Right forelimb (tissue), 1 donor: ENCODE measurements around the gene ACOXL.
"Not testable (repeated sequence)": the region's sequence is repeated elsewhere in the genome, so short reads cannot be mapped to it uniquely, and the experiment has no call there.

Experiments used
- DNase-seq: peaks from one replicate; pipeline ENCODE4 v3.0.0-alpha.2; 2018

Gene ACOXL

DNA sequence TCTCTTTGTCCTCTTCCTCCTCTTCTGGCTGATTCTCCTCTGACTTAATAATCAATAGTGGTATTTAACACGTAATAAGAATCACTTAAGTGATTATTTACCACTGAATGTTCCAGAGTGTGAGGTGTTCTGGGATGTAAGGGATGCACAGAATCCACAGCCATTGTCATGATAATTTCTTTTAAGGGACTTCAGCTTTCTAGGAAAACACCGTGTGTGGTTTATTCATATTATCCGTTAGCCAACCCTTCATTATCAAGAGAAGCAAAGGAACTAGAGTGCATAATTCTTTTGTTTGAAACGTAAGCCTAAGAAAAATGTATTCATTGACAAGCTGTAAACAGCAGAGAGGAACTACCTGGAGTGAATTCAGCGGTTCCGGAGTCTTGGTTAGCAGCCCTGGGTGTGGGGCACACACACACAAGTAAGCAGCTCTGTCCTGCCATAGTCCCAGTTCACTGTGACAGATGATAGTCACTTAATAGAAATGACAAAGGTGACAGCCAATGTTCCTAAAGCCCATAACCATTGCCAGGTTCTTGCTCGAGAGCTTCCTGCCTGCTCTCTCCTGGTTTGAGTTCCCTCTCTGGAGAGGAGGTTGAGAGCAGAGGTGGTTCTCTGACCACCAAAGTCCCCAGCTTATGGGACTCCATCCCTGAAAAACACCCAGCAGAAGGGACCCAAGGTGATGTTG is 101.9 kb downstream of the ACOXL start:
- DNase-seq, result no peak

GRCh38 chr2:110836671-110837070 is 104.3 kb downstream of the ACOXL start:
- DNase-seq, result no peak

DNA sequence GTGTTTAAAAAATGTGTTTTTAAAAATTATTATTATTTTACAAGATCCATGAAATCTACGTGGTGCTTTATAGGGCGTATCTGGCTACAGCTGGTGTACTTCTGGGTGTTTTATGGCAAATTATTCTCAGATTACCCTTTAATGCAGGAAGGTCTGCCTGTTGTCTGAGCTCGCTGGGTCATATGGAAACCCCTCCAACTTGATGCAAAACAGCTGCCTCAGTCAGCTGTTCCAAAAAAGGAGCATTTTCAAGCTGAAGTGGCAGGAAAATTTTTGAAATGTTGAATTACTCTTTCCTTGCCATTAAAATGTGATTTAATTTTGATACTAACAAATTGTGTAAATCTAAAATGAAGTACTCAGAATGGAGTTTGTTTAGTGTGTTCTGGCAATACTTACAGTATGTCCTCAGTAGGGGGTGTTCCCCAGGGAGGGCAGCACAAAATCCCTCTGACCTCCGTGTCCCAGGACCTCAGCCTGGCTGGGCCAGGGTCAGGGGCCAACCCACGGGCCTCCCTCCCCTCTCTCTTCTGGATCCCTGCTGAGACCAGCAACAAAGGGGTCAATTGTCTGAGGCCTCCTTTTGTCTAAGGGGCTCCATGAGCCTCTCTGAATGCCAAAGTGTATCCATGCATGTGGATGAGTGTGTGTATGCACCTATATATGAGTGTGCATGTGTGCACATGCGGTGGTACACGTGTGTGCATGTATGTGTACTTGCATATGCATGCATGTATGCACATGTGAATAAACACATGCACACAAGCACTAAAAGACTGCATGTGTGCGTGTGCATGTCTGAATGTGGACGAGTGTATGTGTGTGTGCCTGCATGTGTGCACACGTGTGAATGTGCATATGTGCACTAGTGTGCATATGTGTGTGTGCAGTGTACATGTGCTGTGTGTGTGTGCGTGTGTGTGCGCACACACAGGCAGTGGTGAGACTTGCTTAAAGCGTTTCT is 105.4 kb downstream of the ACOXL start:
- no peak for DNase-seq

- no peak for DNase-seq
These were observed 106.4 kb downstream of the ACOXL start for GRCh38 chr2:110838657-110839384.

DNA sequence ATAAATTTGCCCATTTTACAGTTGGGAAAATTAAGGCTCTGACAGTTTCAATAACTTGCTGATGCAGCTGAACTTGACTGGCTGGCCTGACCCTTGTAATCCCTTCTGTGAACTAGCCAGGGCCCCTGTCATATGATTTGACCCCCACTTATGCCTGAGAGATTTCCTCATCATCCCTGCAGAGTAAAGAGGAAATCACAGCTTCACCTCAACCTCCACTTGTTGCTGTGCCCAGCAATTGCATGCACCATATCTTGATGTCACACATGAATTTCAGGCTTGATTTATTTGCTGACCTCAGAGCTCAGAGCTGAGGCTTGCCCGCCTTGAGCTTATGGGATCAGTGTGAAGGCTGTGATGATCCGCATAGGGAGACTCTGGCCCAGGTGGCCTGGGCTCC is 108.1 kb downstream of the ACOXL start:
- DNase-seq, result no peak

GRCh38 chr2:110842048-110842447 is 109.7 kb downstream of the ACOXL start:
- no peak for DNase-seq

GRCh38 chr2:110843496-110843895 is 111.1 kb downstream of the ACOXL start:
- DNase-seq, result no peak

- no peak for DNase-seq
These were observed 111.7 kb downstream of the ACOXL start for GRCh38 chr2:110843959-110844510.

DNA sequence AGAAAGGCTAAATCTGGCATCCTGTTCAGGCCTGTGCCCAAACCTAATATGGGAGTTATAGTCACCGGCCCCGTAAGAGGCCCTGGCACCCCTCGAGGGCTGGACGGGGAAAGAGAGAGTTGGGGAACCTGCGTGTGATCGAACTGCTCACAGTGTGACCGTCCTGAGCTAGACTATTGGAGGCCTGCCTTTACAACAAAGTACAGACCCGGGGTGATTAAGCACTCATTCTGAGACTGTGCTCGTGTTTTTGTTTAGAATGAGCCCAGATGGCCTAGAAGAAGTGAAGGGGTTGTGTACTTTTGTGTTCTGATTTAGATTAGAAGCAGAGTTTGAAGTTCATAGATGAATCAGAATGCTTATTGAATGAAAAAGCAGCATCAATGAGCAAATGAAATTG is 115.3 kb downstream of the ACOXL start:
- no peak for DNase-seq

DNA sequence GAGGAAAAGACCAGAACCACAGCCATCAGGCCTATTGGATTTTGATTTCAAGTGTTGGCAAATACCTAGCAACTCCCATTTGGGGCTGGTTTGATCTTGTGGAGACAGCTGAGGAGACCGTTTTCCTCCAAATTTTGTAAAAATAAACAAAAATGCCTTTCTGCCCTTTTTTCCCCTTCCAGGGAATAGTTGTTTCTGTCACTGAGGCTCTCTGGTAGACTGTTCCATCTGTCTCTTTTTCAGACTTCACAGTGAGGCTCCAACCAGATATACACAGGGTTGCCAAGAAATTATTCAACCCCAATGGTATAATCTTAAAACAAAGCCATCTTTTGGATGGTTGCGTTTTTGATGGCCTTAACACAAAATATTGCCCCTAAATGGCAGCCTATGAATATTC is 115.7 kb downstream of the ACOXL start:
- no peak for DNase-seq

DNA sequence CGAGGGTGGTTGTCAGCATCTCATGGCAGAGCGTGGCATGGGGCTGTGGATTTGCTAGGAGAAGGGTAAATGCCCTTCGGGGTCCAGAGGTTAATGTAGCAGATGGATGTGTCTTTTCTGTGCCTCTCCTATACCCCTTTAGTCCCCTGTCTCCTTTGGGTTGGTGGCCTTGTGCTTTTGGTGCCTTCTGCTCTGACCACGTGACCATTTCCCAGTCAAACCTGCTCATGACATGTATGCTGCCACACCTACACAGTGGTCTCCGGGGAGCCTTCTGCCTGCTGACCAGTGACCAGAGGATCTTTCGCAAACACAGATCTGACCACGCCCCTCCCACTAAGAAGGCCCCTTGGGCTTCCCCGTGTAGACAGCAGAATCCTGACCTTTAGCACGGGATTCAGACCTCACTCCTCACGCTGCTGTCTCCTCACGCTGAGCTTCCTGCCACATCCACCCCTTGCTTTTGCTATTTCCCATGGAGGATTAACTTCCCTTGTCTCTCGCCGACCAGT is 116.2 kb downstream of the ACOXL start:
- no peak for DNase-seq

- no peak for DNase-seq
These were observed 119.2 kb downstream of the ACOXL start for GRCh38 chr2:110851531-110851930.

DNA sequence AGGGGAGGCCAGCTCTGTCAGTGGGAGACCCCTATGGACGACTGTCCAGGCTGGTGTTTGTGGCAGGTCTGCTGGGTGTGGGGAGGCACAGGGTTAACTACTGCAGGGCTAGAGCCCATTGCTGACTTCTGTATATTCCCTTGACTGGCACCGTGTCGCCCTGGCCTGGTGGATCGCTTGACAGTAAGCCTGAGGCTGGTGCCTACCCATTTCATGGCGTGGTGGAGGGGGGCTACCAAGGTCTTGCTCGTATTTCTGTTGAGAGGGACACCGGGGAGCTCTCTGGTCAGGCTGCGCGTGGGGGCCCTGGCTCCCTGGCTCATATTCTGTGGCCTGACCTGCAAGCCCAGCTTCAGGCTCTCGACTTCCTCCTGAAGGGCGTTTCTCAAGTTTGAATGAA is 119.7 kb downstream of the ACOXL start:
- DNase-seq, result no peak

DNA sequence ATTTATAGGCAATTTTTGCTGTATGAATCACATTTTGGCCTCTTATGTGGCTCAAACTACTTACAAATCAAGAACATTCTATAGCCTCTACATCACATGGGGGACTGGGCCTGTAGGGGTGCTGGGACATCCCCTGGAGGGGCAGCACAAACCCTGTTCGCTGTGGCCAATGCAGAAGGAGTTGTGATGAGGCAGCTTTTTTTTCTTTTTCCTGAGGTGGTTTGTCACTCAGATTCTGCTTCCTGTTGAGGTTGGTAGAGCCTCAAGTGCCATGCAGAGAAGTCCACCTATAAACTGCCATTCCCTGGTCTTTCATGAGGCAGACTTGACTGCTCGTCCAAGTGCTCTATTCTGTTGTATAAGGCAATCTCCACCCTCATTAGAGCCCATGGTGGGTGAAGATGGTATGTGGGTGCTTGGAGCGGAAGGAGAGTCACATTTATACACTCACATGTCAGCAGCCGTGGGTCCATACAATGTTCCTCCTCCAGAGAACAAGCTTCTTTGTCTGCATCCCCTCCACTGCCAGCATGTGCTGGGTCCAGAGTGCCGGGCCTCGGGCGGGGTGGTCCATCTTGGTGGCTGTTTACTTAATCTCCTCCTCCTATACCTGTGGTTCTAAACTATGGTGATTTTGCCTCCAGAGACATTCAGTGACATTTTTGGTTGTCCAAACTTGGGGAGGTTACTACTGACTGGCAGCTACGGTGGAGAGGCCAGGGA is 120.3 kb downstream of the ACOXL start:
- no peak for DNase-seq

DNA sequence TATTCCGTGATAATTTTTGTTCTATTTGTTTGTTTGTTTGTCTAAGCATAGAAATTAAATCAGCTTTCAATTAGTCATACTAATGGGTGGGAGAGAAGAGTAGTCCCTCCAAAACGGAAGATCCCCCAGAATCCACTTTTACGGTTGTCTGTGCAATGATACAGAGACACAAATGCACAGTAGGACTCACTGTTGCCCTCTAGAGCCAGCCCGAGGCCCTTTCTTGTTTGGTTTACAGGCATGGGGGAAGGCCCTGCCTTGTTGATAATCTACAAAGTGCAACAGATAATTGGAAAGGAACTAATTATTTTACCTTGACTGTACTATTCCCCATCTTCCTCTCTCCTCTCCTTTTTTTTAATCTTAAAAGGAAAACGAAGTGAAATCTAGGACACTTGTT is 121.1 kb downstream of the ACOXL start:
- no peak for DNase-seq

DNA sequence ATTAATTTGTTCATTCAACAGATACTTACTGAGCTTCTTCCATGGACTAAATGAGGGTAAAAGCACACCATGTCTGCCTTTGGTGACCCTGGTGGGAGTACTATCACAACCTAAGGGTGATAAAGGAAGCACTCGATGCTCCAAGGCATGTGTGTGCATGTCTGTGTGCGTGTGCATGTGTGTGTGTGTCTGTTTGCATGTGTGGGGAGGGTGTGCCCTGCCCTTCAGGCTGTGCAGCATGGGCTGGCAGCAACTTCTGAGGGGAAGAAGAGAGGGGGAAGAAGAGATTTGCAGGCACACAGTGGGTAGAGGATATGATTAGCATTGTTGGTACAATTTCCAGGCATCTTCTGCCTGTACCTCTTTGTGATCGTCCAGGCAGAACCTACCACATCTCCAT is 121.6 kb downstream of the ACOXL start:
- DNase-seq, result no peak

GRCh38 chr2:110854355-110855081 is 122.1 kb downstream of the ACOXL start:
- DNase-seq, result no peak

GRCh38 chr2:110855841-110856240 is 123.5 kb downstream of the ACOXL start:
- not testable (repeated sequence) for DNase-seq

- peak; percentile 42 for DNase-seq
These were observed 125.9 kb downstream of the ACOXL start for GRCh38 chr2:110858135-110858725.

- DNase-seq, result peak; percentile 40
These were observed 126.8 kb downstream of the ACOXL start for GRCh38 chr2:110858993-110859701.
